ENCODE measurements around the gene RGN.
"Not testable (repeated sequence)": the region's sequence is repeated elsewhere in the genome, so short reads cannot be mapped to it uniquely, and the experiment has no call there.

RGN gene

DNA sequence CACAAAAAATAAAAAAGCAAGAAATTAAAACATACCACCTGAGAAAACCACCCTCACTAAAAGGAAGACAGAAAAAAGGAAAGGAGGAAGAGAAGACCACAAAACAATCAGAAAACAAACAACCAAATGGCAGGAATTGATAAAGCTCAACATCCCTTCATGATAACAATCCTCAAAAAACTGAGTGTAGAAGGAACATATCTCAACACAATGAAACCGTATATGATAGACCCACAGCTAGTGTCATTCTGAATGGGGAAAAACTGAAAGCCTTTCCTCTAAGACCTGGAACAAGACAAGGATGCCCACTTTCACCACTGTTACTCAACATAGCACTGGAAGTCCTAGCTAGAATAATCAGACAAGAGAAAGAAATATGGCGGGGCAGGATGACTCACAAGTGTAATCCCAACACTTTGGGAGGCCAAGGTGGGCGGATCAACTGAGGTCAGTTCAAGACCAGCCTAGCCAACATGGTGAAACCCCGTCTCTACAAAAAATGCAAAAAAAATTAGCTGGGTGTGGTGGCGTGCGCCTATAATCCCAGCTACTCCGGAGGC, 38.4 kb downstream of the RGN start:
- not testable (repeated sequence) for DNase-seq (ENCODE audit: low read depth in 2 of 2)

DNA sequence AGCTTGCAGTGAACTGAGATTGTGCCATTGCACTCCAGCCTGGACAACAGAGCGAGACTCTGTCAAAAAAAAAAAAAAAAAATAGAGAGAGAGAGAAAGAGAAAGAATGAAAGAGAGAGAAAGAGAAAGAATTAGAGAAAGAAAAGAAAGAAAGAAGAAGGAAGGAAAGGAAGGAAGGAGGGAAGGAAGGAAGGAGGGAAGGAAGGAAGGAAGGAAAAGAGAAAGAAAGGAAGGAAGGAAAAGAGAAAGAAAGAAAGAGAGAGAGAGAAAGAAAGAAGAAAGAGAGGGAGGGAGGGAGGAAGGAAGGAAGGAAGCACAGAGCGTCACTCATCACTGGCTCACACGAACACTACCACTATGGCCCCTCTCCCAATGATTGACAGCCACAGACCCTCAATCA, 46.2 kb downstream of the RGN start:
- DNase-seq (ENCODE audit: low read depth in 2 of 2): not testable (repeated sequence)

DNA sequence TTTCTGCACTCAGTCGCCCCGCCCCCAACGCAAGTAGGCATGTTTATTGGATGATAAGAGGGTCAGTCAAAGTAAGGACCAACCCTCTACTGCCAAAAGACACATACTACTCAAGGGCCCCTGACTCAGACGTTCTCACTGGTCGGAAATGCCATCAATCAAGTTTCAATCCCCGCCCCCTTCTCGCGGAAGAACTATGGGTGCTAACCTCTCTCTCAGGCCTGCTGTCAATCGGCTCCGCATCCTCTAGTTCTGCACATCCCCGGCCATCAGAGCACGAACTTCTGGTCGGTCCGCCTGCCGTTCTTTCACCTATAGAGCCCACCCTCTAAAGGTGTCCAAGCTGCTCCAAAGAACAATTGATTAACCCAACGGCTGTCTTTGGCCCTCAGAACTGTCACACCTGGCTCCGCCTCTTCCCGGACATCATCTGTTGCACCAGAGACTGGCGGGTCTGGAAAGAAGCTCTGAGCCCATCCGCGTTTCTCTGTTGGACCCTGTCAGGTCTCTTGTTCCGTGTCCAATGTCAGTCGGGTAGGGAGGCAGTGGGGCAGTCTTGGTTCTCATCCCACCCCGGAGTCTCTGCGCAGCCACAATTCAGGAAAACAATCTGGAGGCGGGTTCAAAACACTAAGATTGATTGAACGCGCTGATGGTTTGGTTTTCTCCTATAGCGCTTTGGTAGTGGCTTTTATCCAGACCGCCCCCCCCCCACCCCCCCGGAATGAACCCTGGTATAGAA, 51.1 kb downstream of the RGN start:
- DNase-seq (ENCODE audit: low read depth in 2 of 2): peak; percentile 66 to 71

DNA sequence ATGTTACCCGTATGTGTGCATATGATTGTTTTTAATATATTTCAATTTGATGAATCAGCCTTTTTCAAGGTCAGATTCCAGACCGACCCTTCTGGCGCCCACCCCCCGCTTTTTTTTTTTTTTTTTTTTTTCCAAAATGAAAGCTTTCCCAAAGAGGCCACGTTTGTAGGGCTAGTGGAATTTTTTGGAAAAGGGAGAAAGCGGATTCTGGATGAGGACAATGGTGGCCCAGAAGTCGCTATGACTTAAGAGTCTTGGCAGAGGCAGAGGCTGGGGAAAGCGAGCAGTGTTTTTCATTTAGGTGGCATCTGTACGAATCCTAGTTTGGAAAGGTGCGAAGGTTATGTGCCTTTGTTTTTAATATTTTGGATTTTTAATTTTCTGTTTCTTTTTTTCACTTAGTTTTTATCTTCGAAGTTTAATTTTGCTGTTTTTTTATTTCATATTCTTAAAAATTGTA, 51.7 kb downstream of the RGN start:
- no peak for DNase-seq (ENCODE audit: low read depth in 2 of 2)

DNA sequence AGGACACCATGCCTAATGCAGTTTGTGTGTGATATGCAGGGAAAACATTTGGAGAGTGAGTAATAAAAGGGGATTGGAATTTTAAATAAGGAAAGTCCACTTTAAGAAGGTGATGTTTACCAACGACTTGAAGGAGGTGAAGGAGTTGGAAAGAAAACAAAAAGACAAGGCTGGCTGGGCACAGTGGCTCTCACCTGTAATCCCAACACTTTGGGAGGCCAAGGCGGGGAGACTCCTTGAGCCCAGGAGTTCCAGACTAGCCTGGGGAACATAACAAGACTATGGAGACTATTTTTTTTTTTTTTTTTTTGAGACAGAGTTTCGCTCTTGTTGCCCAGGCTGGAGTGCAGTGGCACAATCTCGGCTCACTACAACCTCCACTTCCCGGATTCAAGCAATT, 55.2 kb downstream of the RGN start:
- no peak for DNase-seq (ENCODE audit: low read depth in 2 of 2)

DNA sequence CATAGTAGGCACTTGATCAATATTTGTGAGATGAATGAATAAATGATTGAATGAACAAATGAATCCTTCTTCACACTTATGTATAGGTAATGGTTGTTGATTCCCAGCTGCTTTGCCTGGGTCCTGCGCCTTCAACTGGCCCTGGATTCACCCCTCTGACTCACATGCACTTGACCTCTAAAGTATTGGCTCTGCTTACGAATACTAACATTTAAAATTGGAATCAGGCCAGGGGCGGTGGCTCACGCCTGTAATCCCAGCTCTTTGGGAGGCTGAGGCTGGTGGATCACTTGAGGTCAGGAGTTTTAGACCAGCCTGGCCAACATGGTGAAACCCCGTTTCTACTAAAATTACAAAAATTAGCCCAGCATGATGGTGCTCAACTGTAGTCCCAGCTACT, 57.4 kb downstream of the RGN start:
- DNase-seq (ENCODE audit: low read depth in 2 of 2): not testable (repeated sequence)

DNA sequence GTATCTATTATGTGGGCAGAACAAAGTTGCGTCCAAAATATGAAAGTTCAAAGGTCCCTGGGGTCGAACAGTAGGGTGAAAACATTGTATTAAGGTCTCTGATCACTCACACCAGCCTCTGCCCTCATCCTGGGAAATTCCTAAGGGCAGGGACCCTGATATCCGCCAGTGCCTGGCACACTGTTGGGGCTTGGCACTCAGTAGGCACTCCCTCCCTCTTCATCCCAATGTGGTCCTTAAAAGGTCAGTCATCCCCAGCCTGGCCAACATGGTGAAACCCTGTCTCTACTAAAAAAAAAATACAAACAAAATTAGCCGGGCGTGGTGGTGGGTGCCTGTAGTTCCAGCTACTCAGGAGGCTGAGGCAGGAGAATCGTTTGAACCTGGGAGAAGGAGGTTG, 59.9 kb downstream of the RGN start:
- no peak for DNase-seq (ENCODE audit: low read depth in 2 of 2)

All from stimulated activated CD8-positive, alpha-beta memory T cell treated with anti-CD3 and anti-CD28 coated beads, Interleukin-2, amount 100 ng/mL, for 1 hour (primary cell).